ENCODE measurements around the gene SPO11.

SPO11 gene

DNA sequence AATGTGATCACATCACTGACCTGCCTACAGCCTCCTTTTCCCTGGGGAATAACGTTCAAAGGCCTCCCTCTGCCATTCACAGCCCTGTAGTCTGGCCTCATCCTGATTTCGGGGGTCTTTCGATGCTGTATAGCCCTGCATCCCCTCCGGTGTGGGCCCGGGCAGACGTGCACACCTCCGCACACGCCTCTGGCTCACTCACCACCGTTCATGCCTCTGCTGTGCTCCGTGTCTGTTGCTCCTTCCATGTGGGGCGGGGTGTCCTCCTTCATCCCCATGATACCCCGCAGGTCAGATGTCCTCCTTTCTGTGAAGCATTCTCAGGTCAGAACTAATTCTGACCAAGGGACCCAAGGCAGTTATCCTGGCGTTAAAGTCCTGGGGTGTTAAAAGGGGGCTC lies 47.7 kb downstream of the SPO11 start:
- TF ChIP-seq GABPA (IDR thresholded peaks at IDR 0.05; ENCODE audit: low read depth) (no peak), POLR2AphosphoS5 (IDR thresholded peaks at IDR 0.05; ENCODE audit: low read depth) (no peak), SPI1 (IDR thresholded peaks at IDR 0.05; ENCODE audit: borderline replicate concordance, low read depth) (no peak)
- TF ChIP-seq, protein P1, sequence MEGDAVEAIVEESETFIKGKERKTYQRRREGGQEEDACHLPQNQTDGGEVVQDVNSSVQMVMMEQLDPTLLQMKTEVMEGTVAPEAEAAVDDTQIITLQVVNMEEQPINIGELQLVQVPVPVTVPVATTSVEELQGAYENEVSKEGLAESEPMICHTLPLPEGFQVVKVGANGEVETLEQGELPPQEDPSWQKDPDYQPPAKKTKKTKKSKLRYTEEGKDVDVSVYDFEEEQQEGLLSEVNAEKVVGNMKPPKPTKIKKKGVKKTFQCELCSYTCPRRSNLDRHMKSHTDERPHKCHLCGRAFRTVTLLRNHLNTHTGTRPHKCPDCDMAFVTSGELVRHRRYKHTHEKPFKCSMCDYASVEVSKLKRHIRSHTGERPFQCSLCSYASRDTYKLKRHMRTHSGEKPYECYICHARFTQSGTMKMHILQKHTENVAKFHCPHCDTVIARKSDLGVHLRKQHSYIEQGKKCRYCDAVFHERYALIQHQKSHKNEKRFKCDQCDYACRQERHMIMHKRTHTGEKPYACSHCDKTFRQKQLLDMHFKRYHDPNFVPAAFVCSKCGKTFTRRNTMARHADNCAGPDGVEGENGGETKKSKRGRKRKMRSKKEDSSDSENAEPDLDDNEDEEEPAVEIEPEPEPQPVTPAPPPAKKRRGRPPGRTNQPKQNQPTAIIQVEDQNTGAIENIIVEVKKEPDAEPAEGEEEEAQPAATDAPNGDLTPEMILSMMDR (IDR thresholded peaks at IDR 0.05; ENCODE audit: insufficient read depth, low read length) = no peak
- TF ChIP-seq, protein P2, sequence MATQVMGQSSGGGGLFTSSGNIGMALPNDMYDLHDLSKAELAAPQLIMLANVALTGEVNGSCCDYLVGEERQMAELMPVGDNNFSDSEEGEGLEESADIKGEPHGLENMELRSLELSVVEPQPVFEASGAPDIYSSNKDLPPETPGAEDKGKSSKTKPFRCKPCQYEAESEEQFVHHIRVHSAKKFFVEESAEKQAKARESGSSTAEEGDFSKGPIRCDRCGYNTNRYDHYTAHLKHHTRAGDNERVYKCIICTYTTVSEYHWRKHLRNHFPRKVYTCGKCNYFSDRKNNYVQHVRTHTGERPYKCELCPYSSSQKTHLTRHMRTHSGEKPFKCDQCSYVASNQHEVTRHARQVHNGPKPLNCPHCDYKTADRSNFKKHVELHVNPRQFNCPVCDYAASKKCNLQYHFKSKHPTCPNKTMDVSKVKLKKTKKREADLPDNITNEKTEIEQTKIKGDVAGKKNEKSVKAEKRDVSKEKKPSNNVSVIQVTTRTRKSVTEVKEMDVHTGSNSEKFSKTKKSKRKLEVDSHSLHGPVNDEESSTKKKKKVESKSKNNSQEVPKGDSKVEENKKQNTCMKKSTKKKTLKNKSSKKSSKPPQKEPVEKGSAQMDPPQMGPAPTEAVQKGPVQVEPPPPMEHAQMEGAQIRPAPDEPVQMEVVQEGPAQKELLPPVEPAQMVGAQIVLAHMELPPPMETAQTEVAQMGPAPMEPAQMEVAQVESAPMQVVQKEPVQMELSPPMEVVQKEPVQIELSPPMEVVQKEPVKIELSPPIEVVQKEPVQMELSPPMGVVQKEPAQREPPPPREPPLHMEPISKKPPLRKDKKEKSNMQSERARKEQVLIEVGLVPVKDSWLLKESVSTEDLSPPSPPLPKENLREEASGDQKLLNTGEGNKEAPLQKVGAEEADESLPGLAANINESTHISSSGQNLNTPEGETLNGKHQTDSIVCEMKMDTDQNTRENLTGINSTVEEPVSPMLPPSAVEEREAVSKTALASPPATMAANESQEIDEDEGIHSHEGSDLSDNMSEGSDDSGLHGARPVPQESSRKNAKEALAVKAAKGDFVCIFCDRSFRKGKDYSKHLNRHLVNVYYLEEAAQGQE (IDR thresholded peaks at IDR 0.05; ENCODE audit: insufficient replicate concordance, low read depth) = no peak
- Histone ChIP-seq H3K27ac (replicated peaks) (no peak overlapping the region), H3K27me3 (ENCODE audit: insufficient read depth, poor library complexity, severe bottlenecking) (no peaks in the 10 kb centered on the region), H3K4me3 (replicated peaks; ENCODE audit: insufficient read depth, low read length) (no peak overlapping the region)
- no peak for DNase-seq (ENCODE audit: low read depth in 1 of 2, low spot score in 1 of 2)

DNA sequence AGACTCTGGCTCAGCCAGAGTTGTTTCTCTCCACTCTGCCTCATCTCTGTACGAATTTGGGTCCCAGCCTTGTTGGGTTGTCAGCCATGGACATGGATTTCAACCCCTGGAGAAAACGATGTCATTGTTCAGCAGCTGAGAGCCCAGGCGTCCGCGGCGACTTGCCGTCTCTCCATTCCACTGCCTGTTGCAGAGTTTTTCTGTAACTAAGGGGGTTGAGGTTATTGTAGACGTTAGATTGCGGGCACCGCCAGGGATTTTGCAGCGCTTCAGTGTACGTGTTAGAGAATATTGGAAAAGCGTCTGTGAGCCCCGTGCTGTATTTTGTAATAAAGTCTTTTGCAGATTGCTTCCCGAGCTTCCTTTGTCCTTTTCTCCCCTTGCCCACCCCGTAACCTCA lies 48.5 kb downstream of the SPO11 start:
- H3K27me3 ChIP-seq (ENCODE audit: insufficient read depth, poor library complexity, severe bottlenecking) = no peaks in the 10 kb centered on the region
- TF ChIP-seq, protein P1 (IDR thresholded peaks at IDR 0.05; ENCODE audit: insufficient read depth, low read length) = no peak
- TF ChIP-seq GABPA (IDR thresholded peaks at IDR 0.05; ENCODE audit: low read depth) (no peak), SPI1 (IDR thresholded peaks at IDR 0.05; ENCODE audit: borderline replicate concordance, low read depth) (no peak), POLR2AphosphoS5 (IDR thresholded peaks at IDR 0.05; ENCODE audit: low read depth) (no peak)
- TF ChIP-seq, protein P2 (IDR thresholded peaks at IDR 0.05; ENCODE audit: insufficient replicate concordance, low read depth) = no peak
- no peak overlapping the region for H3K27ac ChIP-seq (replicated peaks)
- H3K4me3 ChIP-seq (replicated peaks; ENCODE audit: insufficient read depth, low read length) = no peak overlapping the region
- DNase-seq (ENCODE audit: low read depth in 1 of 2, low spot score in 1 of 2) = no peak

DNA sequence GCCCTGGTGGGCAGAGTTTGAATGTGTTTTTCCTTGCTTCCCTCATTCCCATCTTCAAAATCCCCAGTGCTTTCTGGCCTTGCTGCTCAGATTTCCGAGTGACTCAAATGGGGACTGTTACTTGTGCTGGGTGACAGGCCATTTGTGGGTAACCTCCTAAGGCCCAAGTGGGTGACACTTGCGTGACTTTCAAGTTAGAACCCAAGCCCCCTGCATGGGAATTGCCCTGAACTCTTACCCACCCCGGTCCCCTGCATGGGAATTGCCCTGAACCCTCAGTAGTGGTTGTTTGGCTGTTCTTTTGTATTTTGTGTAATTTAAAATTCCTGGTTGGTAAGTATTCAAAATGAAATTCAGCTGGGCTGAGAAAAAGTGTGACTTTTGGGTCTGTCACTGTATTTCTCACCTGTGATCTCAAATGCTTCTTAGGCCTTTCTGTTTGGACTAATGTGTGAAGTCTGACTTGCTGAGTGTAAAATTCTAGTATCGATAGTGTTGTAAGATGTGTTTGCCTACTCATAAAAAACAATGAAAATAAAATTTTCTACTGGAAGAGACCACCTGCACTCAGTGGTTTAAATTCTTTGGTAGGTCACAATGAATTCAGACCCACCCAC lies 49.2 kb downstream of the SPO11 start:
- no peak overlapping the region for H3K27ac ChIP-seq (replicated peaks)
- TF ChIP-seq, protein P1 (IDR thresholded peaks at IDR 0.05; ENCODE audit: insufficient read depth, low read length) = no peak
- TF ChIP-seq POLR2AphosphoS5 (IDR thresholded peaks at IDR 0.05; ENCODE audit: low read depth) = no peak
- no peak for TF ChIP-seq GABPA (IDR thresholded peaks at IDR 0.05; ENCODE audit: low read depth)
- no peaks in the 10 kb centered on the region for H3K27me3 ChIP-seq (ENCODE audit: insufficient read depth, poor library complexity, severe bottlenecking)
- DNase-seq (ENCODE audit: low read depth in 1 of 2, low spot score in 1 of 2) = no peak
- H3K4me3 ChIP-seq (replicated peaks; ENCODE audit: insufficient read depth, low read length) = no peak overlapping the region

DNA sequence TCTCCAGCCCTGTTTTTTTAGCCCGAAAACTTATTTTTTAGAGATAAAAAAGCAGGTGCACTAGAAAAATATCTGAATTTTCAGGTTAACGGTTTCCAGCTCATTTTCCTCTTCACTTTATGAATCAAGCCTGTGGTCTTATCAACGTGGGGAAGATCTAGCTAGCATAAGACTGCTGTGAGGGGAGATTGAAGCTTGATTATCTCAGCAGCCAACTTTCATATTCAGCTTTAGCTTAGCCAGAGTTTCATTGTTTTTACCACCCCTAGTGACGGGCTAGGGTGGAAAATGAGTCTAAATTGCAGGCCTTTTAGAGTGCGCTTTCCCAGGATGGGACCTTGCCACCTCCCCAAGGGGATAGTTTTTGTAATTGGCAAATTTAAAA lies 49.7 kb downstream of the SPO11 start:
- TF ChIP-seq SPI1 (IDR thresholded peaks at IDR 0.05; ENCODE audit: borderline replicate concordance, low read depth) (no peak), POLR2AphosphoS5 (IDR thresholded peaks at IDR 0.05; ENCODE audit: low read depth) (no peak), GABPA (IDR thresholded peaks at IDR 0.05; ENCODE audit: low read depth) (no peak)
- TF ChIP-seq, protein P1 (IDR thresholded peaks at IDR 0.05; ENCODE audit: insufficient read depth, low read length) = no peak
- TF ChIP-seq, protein P2 (IDR thresholded peaks at IDR 0.05; ENCODE audit: insufficient replicate concordance, low read depth) = no peak
- Histone ChIP-seq H3K27ac (replicated peaks) (no peak overlapping the region), H3K4me3 (replicated peaks; ENCODE audit: insufficient read depth, low read length) (no peak overlapping the region), H3K27me3 (ENCODE audit: insufficient read depth, poor library complexity, severe bottlenecking) (no peaks in the 10 kb centered on the region)
- DNase-seq (ENCODE audit: low read depth in 1 of 2, low spot score in 1 of 2) = no peak

Measured in HL-60 (cell line).